Astrocyte (in vitro differentiated cells and primary cell): ENCODE results near the gene ADNP2. TPM values are rescaled to one million over a fixed set of nuclear protein-coding genes. Genes with fewer than 3 reads are reported as not detected.

Source experiments
- DNase-seq: peaks from one replicate; pipeline ENCODE4 v3.0.0-alpha.2; 2010; ENCODE audit warnings: low read depth
- FAIRE-seq: peaks from 2 replicates; lab custom pipeline; 2011; peaks lifted over from hg19 to GRCh38; lab: Jason Lieb, UNC
- H2AFZ ChIP-seq: 2 replicates; pipeline ENCODE4 v1.6.0; 2012; ENCODE audit warnings: low read depth, low read length, inconsistent platforms
- H3K27ac ChIP-seq: 2 replicates; pipeline ENCODE4 v1.5.1; 2011; ENCODE audit warnings: low read depth, low read length, inconsistent platforms
- H3K27me3 ChIP-seq: 2 replicates; pipeline ENCODE4 v1.6.0; 2011; ENCODE audit warnings: low read length, inconsistent platforms; ENCODE audit not compliant: insufficient read depth
- H3K36me3 ChIP-seq: 2 replicates; pipeline ENCODE4 v1.5.1; 2011; ENCODE audit warnings: low read length, inconsistent platforms; ENCODE audit not compliant: insufficient read depth
- H3K4me1 ChIP-seq: 2 replicates; pipeline ENCODE4 v1.5.1; 2011; ENCODE audit warnings: low read length, inconsistent platforms; ENCODE audit not compliant: insufficient read depth
- H3K4me2 ChIP-seq: 2 replicates; pipeline ENCODE4 v1.6.0; 2012; ENCODE audit warnings: low read length, inconsistent platforms
- H3K4me3 ChIP-seq: 2 replicates; pipeline ENCODE4 v1.5.1; 2011; ENCODE audit warnings: low read depth, mild to moderate bottlenecking, low read length, inconsistent platforms; ENCODE audit not compliant: insufficient read depth
- H3K79me2 ChIP-seq: 2 replicates; pipeline ENCODE4 v1.6.0; 2012; ENCODE audit warnings: mild to moderate bottlenecking, low read length, inconsistent platforms; ENCODE audit not compliant: insufficient read depth
- H3K9ac ChIP-seq: 2 replicates; pipeline ENCODE4 v1.6.0; 2012; ENCODE audit warnings: mild to moderate bottlenecking, low read length, inconsistent platforms
- H3K9me3 ChIP-seq: 2 replicates; pipeline ENCODE4 v1.5.1; 2012; ENCODE audit warnings: low read depth, mild to moderate bottlenecking, low read length, inconsistent platforms; ENCODE audit not compliant: insufficient read depth
- H4K20me1 ChIP-seq: 2 replicates; pipeline ENCODE4 v1.6.0; 2012; ENCODE audit warnings: low read length, inconsistent platforms; ENCODE audit not compliant: insufficient read depth
- H3K27ac Mint-ChIP-seq: one replicate; pipeline ENCODE4 v1.8.0; 2021; ENCODE audit warnings: mild to moderate bottlenecking, mixed read lengths; ENCODE audit not compliant: unreplicated experiment
- H3K27me3 Mint-ChIP-seq: one replicate; pipeline ENCODE4 v1.8.0; 2021; ENCODE audit warnings: low read depth, mixed read lengths; ENCODE audit not compliant: unreplicated experiment
- H3K36me3 Mint-ChIP-seq: one replicate; pipeline ENCODE4 v1.8.0; 2021; ENCODE audit warnings: low read depth, mixed read lengths; ENCODE audit not compliant: unreplicated experiment
- H3K4me1 Mint-ChIP-seq: one replicate; pipeline ENCODE4 v1.8.0; 2021; ENCODE audit warnings: low read depth, mixed read lengths; ENCODE audit not compliant: unreplicated experiment
- H3K4me3 Mint-ChIP-seq: one replicate; pipeline ENCODE4 v1.8.0; 2021; ENCODE audit warnings: mild to moderate bottlenecking, moderate library complexity, mixed read lengths; ENCODE audit not compliant: unreplicated experiment
- H3K9me3 Mint-ChIP-seq: one replicate; pipeline ENCODE4 v1.8.0; 2021; ENCODE audit warnings: mild to moderate bottlenecking, mixed read lengths; ENCODE audit not compliant: unreplicated experiment
- CTCF ChIP-seq: IDR thresholded peaks from 2 replicates; pipeline ENCODE4 v1.5.1; 2011; ENCODE audit warnings: low read depth, mild to moderate bottlenecking, inconsistent platforms, low read length, moderate library complexity; ENCODE audit not compliant: insufficient read depth
- EZH2 ChIP-seq: IDR thresholded peaks from 2 replicates; pipeline ENCODE4 v1.6.1; 2012; ENCODE audit warnings: mild to moderate bottlenecking, low read length, inconsistent platforms; ENCODE audit not compliant: insufficient read depth
- total RNA-seq: library from RNA; stranded (reverse); gene quantifications from 2 replicates; pipeline ENCODE4 v1.2.1, GENCODE V29; 2021

Gene ADNP2
- total RNA-seq, 1 donor from 2014 or later, result 20.5 TPM

GRCh38 chr18:80126797-80127196 is 17.7 kb downstream of the ADNP2 start:
- Histone ChIP-seq H3K79me2 (peaks cover 93% of the 10 kb centered on the region), H4K20me1 (peaks cover 53% of the 10 kb centered on the region), H3K4me1 (no peaks in the 10 kb centered on the region), H3K27me3 (no peaks in the 10 kb centered on the region), H3K36me3 (peaks cover 3% of the 10 kb centered on the region), H2AFZ (no peak overlapping the region), H3K9me3 (no peaks in the 10 kb centered on the region), H3K27ac (no peak overlapping the region), H3K4me3 (no peak overlapping the region), H3K4me2 (no peak overlapping the region), H3K9ac (no peak overlapping the region)
- Mint-ChIP-seq H3K36me3 (peaks cover 7% of the 10 kb centered on the region), H3K4me3 (no peak overlapping the region), H3K4me1 (peaks cover 14% of the 10 kb centered on the region), H3K9me3 (no peaks in the 10 kb centered on the region), H3K27me3 (no peaks in the 10 kb centered on the region), H3K27ac (no peak overlapping the region)
- no peak for FAIRE-seq
- DNase-seq, result no peak
- TF ChIP-seq EZH2, result no peak
- TF ChIP-seq CTCF, result no peak

GRCh38 chr18:80127635-80128034 is 18.6 kb downstream of the ADNP2 start:
- peaks cover 3% of the 10 kb centered on the region for H3K36me3 ChIP-seq
- no peak for FAIRE-seq
- H3K4me3 ChIP-seq, result no peak overlapping the region
- peaks cover 49% of the 10 kb centered on the region for H4K20me1 ChIP-seq
- Mint-ChIP-seq H3K4me3 (no peak overlapping the region), H3K27ac (no peak overlapping the region), H3K9me3 (no peaks in the 10 kb centered on the region), H3K27me3 (no peaks in the 10 kb centered on the region), H3K4me1 (peaks cover 18% of the 10 kb centered on the region), H3K36me3 (peaks cover 4% of the 10 kb centered on the region)
- no peak overlapping the region for H3K9ac ChIP-seq
- no peak overlapping the region for H3K4me2 ChIP-seq
- peaks cover 92% of the 10 kb centered on the region for H3K79me2 ChIP-seq
- H2AFZ ChIP-seq, result no peak overlapping the region
- no peak overlapping the region for H3K27ac ChIP-seq
- no peak for TF ChIP-seq CTCF
- no peak for TF ChIP-seq EZH2
- no peak for DNase-seq
- no peaks in the 10 kb centered on the region for H3K27me3 ChIP-seq
- H3K9me3 ChIP-seq, result no peaks in the 10 kb centered on the region
- H3K4me1 ChIP-seq, result no peaks in the 10 kb centered on the region

- peaks cover 18% of the 10 kb centered on the region for H3K4me1 Mint-ChIP-seq
- no peak overlapping the region for H3K27ac Mint-ChIP-seq
- Histone ChIP-seq H3K4me2 (no peak overlapping the region), H4K20me1 (peaks cover 49% of the 10 kb centered on the region), H3K79me2 (peaks cover 86% of the 10 kb centered on the region), H3K4me3 (no peak overlapping the region), H3K4me1 (no peaks in the 10 kb centered on the region), H2AFZ (no peak overlapping the region), H3K36me3 (peaks cover 16% of the 10 kb centered on the region), H3K9ac (no peak overlapping the region), H3K27me3 (no peaks in the 10 kb centered on the region), H3K9me3 (no peaks in the 10 kb centered on the region), H3K27ac (no peak overlapping the region)
- TF ChIP-seq CTCF, result no peak
- TF ChIP-seq EZH2, result no peak
- FAIRE-seq (no peak), DNase-seq (no peak)
- no peaks in the 10 kb centered on the region for H3K27me3 Mint-ChIP-seq
- no peaks in the 10 kb centered on the region for H3K9me3 Mint-ChIP-seq
- H3K4me3 Mint-ChIP-seq, result no peak overlapping the region
- H3K36me3 Mint-ChIP-seq, result peaks cover 8% of the 10 kb centered on the region
Measured at GRCh38 chr18:80129672-80130367, 20.8 kb downstream of the ADNP2 start.
